ENCODE results near the gene ADGRG1.
"Not testable (repeated sequence)": the region's sequence is repeated elsewhere in the genome, so short reads cannot be mapped to it uniquely, and the experiment has no call there.

Gene ADGRG1

GRCh38 chr16:57699899-57700298, 71.5 kb downstream of the ADGRG1 start:
- DNase-seq (ENCODE audit: low read depth) = no peak

GRCh38 chr16:57700781-57701551, 72.5 kb downstream of the ADGRG1 start:
- no peak for DNase-seq (ENCODE audit: low read depth)

- DNase-seq (ENCODE audit: low read depth) = no peak
These were observed 73.4 kb downstream of the ADGRG1 start for GRCh38 chr16:57701759-57702371.

GRCh38 chr16:57703416-57704010, 75.1 kb downstream of the ADGRG1 start:
- DNase-seq (ENCODE audit: low read depth) = no peak

- no peak for DNase-seq (ENCODE audit: low read depth)
These were observed 75.8 kb downstream of the ADGRG1 start for GRCh38 chr16:57704011-57704904.

- no peak for DNase-seq (ENCODE audit: low read depth)
These were observed 76.7 kb downstream of the ADGRG1 start for GRCh38 chr16:57704905-57705852.

GRCh38 chr16:57706717-57707116, 78.3 kb downstream of the ADGRG1 start:
- DNase-seq (ENCODE audit: low read depth) = no peak

GRCh38 chr16:57707331-57707730, 78.9 kb downstream of the ADGRG1 start:
- DNase-seq (ENCODE audit: low read depth) = no peak

GRCh38 chr16:57708168-57708567, 79.7 kb downstream of the ADGRG1 start:
- no peak for DNase-seq (ENCODE audit: low read depth)

GRCh38 chr16:57709663-57710062, 81.2 kb downstream of the ADGRG1 start:
- DNase-seq (ENCODE audit: low read depth) = no peak

GRCh38 chr16:57711346-57711745, 82.9 kb downstream of the ADGRG1 start:
- no peak for DNase-seq (ENCODE audit: low read depth)

GRCh38 chr16:57711993-57712392, 83.6 kb downstream of the ADGRG1 start:
- DNase-seq (ENCODE audit: low read depth) = no peak

- DNase-seq (ENCODE audit: low read depth) = not testable (repeated sequence)
These were observed 84.1 kb downstream of the ADGRG1 start for GRCh38 chr16:57712569-57712968.

GRCh38 chr16:57713596-57713995, 85.2 kb downstream of the ADGRG1 start:
- no peak for DNase-seq (ENCODE audit: low read depth)

- DNase-seq (ENCODE audit: low read depth) = no peak
These were observed 85.6 kb downstream of the ADGRG1 start for GRCh38 chr16:57714047-57714446.

Measured in activated T-cell treated with anti-CD3 and anti-CD28 coated beads for 48 hours (primary cell).